Neural crest cell (in vitro differentiated cells): ENCODE results near the gene RAE1. TPM values are rescaled to one million over a fixed set of nuclear protein-coding genes. Genes with fewer than 3 reads are reported as not detected.

Source experiments
- DNase-seq: peaks from one replicate; pipeline ENCODE4 v3.0.0; 2021; ENCODE audit warnings: low read depth, mixed read lengths, low spot score
- H3K27ac Mint-ChIP-seq: one replicate; pipeline ENCODE4 v1.8.0; 2021; ENCODE audit warnings: mild to moderate bottlenecking, mixed read lengths; ENCODE audit not compliant: unreplicated experiment
- H3K27me3 Mint-ChIP-seq: 2 replicates; pipeline ENCODE4 v1.8.0; 2021; ENCODE audit warnings: low read depth, mild to moderate bottlenecking, mixed read lengths
- H3K36me3 Mint-ChIP-seq: 2 replicates; pipeline ENCODE4 v1.8.0; 2021; ENCODE audit warnings: low read depth, mild to moderate bottlenecking, mixed read lengths
- H3K4me1 Mint-ChIP-seq: 2 replicates; pipeline ENCODE4 v1.8.0; 2021; ENCODE audit warnings: mixed read lengths
- H3K4me3 Mint-ChIP-seq: one replicate; pipeline ENCODE4 v1.8.0; 2021; ENCODE audit warnings: mild to moderate bottlenecking, mixed read lengths
- H3K9me3 Mint-ChIP-seq: 2 replicates; pipeline ENCODE4 v1.8.0; 2021; ENCODE audit warnings: mixed read lengths
- CTCF ChIP-seq: fragments of 200-600 bp; sonication (generic); conservative IDR thresholded peaks from 2 replicates; pipeline ENCODE4 v1.5.0; 2021; ENCODE audit warnings: antibody characterized with exemption, mild to moderate bottlenecking
- total RNA-seq: library from RNA; stranded (reverse); gene quantifications from 2 replicates; pipeline ENCODE4 v1.2.1, GENCODE V29; 2021

Gene RAE1
- total RNA-seq, 1 donor from 2014 or later = 57.0 TPM

DNA sequence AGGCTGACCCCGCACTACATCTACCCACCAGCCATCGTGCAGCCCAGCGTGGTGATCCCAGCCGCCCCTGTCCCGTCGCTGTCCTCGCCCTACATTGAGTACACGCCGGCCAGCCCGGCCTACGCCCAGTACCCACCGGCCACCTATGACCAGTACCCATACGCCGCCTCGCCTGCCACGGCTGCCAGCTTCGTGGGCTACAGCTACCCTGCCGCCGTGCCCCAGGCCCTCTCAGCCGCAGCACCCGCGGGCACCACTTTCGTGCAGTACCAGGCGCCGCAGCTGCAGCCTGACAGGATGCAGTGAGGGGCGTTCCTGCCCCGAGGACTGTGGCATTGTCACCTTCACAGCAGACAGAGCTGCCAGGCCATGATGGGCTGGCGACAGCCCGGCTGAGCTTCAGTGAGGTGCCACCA is 56.5 kb downstream of the RAE1 start:
- H3K4me1 Mint-ChIP-seq = peaks cover 7% of the 10 kb centered on the region
- H3K27me3 Mint-ChIP-seq = no peaks in the 10 kb centered on the region
- DNase-seq = no peak
- peaks cover 3% of the 10 kb centered on the region for H3K36me3 Mint-ChIP-seq
- TF ChIP-seq CTCF = no peak
- H3K4me3 Mint-ChIP-seq = no peak overlapping the region
- no peaks in the 10 kb centered on the region for H3K9me3 Mint-ChIP-seq
- no peak overlapping the region for H3K27ac Mint-ChIP-seq

GRCh38 chr20:57408131-57408530 is 57.1 kb downstream of the RAE1 start:
- no peaks in the 10 kb centered on the region for H3K27me3 Mint-ChIP-seq
- no peak overlapping the region for H3K27ac Mint-ChIP-seq
- H3K4me3 Mint-ChIP-seq = no peak overlapping the region
- peaks cover 3% of the 10 kb centered on the region for H3K36me3 Mint-ChIP-seq
- no peaks in the 10 kb centered on the region for H3K9me3 Mint-ChIP-seq
- H3K4me1 Mint-ChIP-seq = peaks cover 7% of the 10 kb centered on the region
- no peak for DNase-seq
- no peak for TF ChIP-seq CTCF

GRCh38 chr20:57408536-57409233 is 57.6 kb downstream of the RAE1 start:
- no peak for DNase-seq
- TF ChIP-seq CTCF = no peak
- Mint-ChIP-seq H3K36me3 (peaks cover 3% of the 10 kb centered on the region), H3K27ac (no peak overlapping the region), H3K9me3 (no peaks in the 10 kb centered on the region), H3K27me3 (no peaks in the 10 kb centered on the region), H3K4me1 (peaks cover 7% of the 10 kb centered on the region), H3K4me3 (no peak overlapping the region)

- Mint-ChIP-seq H3K27ac (no peak overlapping the region), H3K4me3 (no peak overlapping the region), H3K27me3 (no peaks in the 10 kb centered on the region), H3K36me3 (peaks cover 3% of the 10 kb centered on the region), H3K9me3 (no peaks in the 10 kb centered on the region), H3K4me1 (peaks cover 7% of the 10 kb centered on the region)
- no peak for DNase-seq
- TF ChIP-seq CTCF = no peak
Measured at GRCh38 chr20:57409316-57409671, 58.2 kb downstream of the RAE1 start.

GRCh38 chr20:57409672-57410397 is 58.8 kb downstream of the RAE1 start:
- Mint-ChIP-seq H3K4me1 (peaks cover 7% of the 10 kb centered on the region), H3K27me3 (no peaks in the 10 kb centered on the region), H3K4me3 (no peak overlapping the region), H3K9me3 (no peaks in the 10 kb centered on the region), H3K27ac (no peak overlapping the region), H3K36me3 (peaks cover 3% of the 10 kb centered on the region)
- DNase-seq = no peak
- TF ChIP-seq CTCF = no peak
